Measurements from ENCODE around the gene PBLD. TPM values are rescaled to one million over a fixed set of nuclear protein-coding genes. Genes with fewer than 3 reads are reported as not detected.

PBLD gene
- total and polyA plus RNA-seq, 9 of the 15 experiments (the other 6 are each of a cell fraction or from before 2014, with no cell fraction given) = 1.2 to 4.3 (median 2.5) TPM

DNA sequence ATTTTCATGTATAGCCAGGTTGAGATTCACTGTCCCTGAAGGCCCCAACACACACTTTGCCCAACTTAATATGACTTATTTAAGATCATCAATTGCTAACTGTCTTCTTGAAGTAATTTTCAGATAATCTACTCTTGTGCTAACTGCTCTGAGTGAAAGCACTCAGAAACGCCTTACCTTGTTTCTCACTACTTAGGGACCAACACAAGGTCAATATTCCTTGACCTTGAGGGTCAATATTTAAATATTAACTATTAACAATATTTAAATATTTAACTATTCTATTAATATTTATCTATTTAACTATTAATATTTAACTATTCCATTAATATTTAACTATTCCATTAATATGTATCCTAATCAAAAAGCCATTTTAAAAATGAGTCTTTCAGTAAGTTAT, 26.9 kb downstream of the PBLD start:
- CTCF ChIA-PET (ENCODE audit: low intra/inter-chr PET ratio) = no interaction called here
- POLR2A ChIA-PET = interaction anchor here (0.9 to 1.5 kb wide), 2 partner anchors 11 to 22 kb away, joined by 3 read pairs; no protein-coding TSS in a partner anchor
- no peaks in the 10 kb centered on the region for H4K20me1 ChIP-seq (replicated peaks; ENCODE audit: control insufficient read depth, insufficient read depth, low read length)
- no peak overlapping the region for H3K4me3 ChIP-seq
- ATAC-seq = no peak
- intact Hi-C loops (cut with micrococcal nuclease) (no loop called here), in situ Hi-C loops (cut with MboI) (loop anchor here (10.0 kb wide), 2 partner anchors 451 to 521 kb away; no protein-coding TSS in a partner anchor)
- BruUV-seq (replicated peaks) = no TSS peak
- no peak for FAIRE-seq
- no peak for TF ChIP-seq TARDBP (IDR thresholded peaks at IDR 0.05)
- no peak for TF ChIP-seq ZNF57 (CRISPR knock-in tag; IDR thresholded peaks at IDR 0.05)
- TF ChIP-seq SIRT6 (IDR thresholded peaks at IDR 0.05; ENCODE audit: low read depth, low read length) = no peak
- no peak for TF ChIP-seq HMG20A (CRISPR knock-in tag; conservative IDR thresholded peaks at IDR 0.05)
- TF ChIP-seq CCAR2 (IDR thresholded peaks at IDR 0.05; ENCODE audit: low read depth, low read length) = no peak
- no peak for TF ChIP-seq EWSR1 (IDR thresholded peaks at IDR 0.05; ENCODE audit: borderline replicate concordance, low read depth, partially characterized antibody)
- no peak for TF ChIP-seq HDAC1 (IDR thresholded peaks at IDR 0.05)
- TF ChIP-seq, protein P1, sequence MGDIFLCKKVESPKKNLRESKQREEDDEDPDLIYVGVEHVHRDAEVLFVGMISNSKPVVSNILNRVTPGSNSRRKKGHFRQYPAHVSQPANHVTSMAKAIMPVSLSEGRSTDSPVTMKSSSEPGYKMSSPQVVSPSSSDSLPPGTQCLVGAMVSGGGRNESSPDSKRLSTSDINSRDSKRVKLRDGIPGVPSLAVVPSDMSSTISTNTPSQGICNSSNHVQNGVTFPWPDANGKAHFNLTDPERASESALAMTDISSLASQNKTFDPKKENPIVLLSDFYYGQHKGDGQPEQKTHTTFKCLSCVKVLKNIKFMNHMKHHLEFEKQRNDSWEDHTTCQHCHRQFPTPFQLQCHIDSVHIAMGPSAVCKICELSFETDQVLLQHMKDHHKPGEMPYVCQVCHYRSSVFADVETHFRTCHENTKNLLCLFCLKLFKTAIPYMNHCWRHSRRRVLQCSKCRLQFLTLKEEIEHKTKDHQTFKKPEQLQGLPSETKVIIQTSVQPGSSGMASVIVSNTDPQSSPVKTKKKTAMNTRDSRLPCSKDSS (IDR thresholded peaks at IDR 0.05; ENCODE audit: low read depth, partially characterized antibody) = no peak
- 0% methylated on average over 1 of the region's 1 CpG for WGBS (ENCODE audit: insufficient coverage, low coverage, missing lambda C conversion rate)
- H2AFZ ChIP-seq (ENCODE audit: low read depth, low read length) = no peak overlapping the region
- H3K9ac ChIP-seq (ENCODE audit: insufficient read depth in 1 of 2, low read depth in 2 of 2, low read length in 2 of 2) = no peak overlapping the region
- H3K9me1 ChIP-seq (ENCODE audit: control insufficient read depth, insufficient read depth, low read length) = no peaks in the 10 kb centered on the region
- H3K4me2 ChIP-seq (ENCODE audit: insufficient read depth, low read length) = no peak overlapping the region
- H3K27ac ChIP-seq (ENCODE audit: extremely low read depth, low read depth, low read length) = no peak overlapping the region
- no peaks in the 10 kb centered on the region for H3K36me3 ChIP-seq (ENCODE audit: control insufficient read depth, insufficient read depth, low read length)
- no peaks in the 10 kb centered on the region for H3K9me3 ChIP-seq (replicated peaks; ENCODE audit: control insufficient read depth, insufficient read depth, low read depth, low read length)
- no peaks in the 10 kb centered on the region for H3K27me3 ChIP-seq (ENCODE audit: control insufficient read depth in 2 of 2, insufficient read depth in 2 of 2, low read length in 2 of 2)
- no peaks in the 10 kb centered on the region for H3K4me1 ChIP-seq (replicated peaks in 1 of 2; ENCODE audit: control insufficient read depth in 2 of 2, insufficient read depth in 2 of 2, low read length in 2 of 2)
- no peak for DNase-seq (ENCODE audit: extremely low read depth in 1 of 4, low spot score in 3 of 4)
- no peaks in the 10 kb centered on the region for H3K79me2 ChIP-seq (ENCODE audit: control insufficient read depth, insufficient read depth, low read length)
